Measurements from ENCODE around the gene ITPRID2. TPM values are rescaled to one million over a fixed set of nuclear protein-coding genes. Genes with fewer than 3 reads are reported as not detected.

The ITPRID2 gene
- total RNA-seq, 1 experiment from 2014 or later, result 1,605 TPM

- TF ChIP-seq REST (IDR thresholded peaks at IDR 0.05; ENCODE audit: low read depth) (no peak), EZH2 (IDR thresholded peaks at IDR 0.05) (no peak), YY1 (IDR thresholded peaks at IDR 0.05; ENCODE audit: extremely low read depth, insufficient replicate concordance, low read depth, low read length) (no peak), ZBTB33 (IDR thresholded peaks at IDR 0.05; ENCODE audit: extremely low read depth, insufficient replicate concordance, low read length) (no peak)
Observed at GRCh38 chr2:181947273-181947672, 55.7 kb downstream of the ITPRID2 start (continued).

DNA sequence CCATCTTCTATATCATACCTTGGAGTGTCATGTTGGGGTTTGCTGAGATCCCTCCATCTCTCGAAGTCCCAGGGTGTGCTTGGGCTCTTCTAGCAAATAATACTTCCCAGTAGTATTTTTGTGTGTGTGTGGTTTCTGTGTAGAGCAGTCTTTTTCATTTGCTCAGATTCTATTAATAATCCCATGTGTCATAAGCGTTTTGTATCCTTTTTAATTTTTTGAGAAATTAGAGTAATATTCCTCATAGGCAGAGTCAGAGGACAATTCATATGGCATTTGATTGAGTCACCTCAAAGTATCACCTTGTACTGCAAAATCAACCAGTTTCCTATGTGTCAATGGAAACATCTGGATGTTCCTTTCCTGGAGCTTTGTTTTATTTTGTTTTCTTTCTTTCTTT, 56.7 kb downstream of the ITPRID2 start:
- ChIA-PET POLR2A (interaction anchor here (0.7 to 2.3 kb wide), 2 partner anchors 11 to 49 kb away, joined by 5 to 14 read pairs; no protein-coding TSS in a partner anchor), CTCF (interaction anchor here (1.9 kb wide), 1 partner anchor 10 kb away, joined by 4 read pairs; no protein-coding TSS in a partner anchor)
- no peak overlapping the region for H2AFZ ChIP-seq (ENCODE audit: low read depth, low read length, poor library complexity, severe bottlenecking)

More for the DNA sequence above, 56.7 kb downstream of the ITPRID2 start:
- no peak for ATAC-seq
- TF ChIP-seq YY1 (IDR thresholded peaks at IDR 0.05; ENCODE audit: extremely low read depth, insufficient replicate concordance, low read depth, low read length), result no peak
- TF ChIP-seq ZFX (IDR thresholded peaks at IDR 0.05), result no peak
- peak; percentile 26; the same call in 1 of the 2 replicates for TF ChIP-seq FOSL1 (IDR thresholded peaks at IDR 0.05; ENCODE audit: low read depth)
- TF ChIP-seq EZH2phosphoT487 (IDR thresholded peaks at IDR 0.05; ENCODE audit: borderline replicate concordance), result no peak
- TF ChIP-seq, protein P1, sequence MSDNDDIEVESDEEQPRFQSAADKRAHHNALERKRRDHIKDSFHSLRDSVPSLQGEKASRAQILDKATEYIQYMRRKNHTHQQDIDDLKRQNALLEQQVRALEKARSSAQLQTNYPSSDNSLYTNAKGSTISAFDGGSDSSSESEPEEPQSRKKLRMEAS (IDR thresholded peaks at IDR 0.05), result peak; percentile 28; the same call in 1 of the 2 replicates
- no peak for TF ChIP-seq ELF1 (IDR thresholded peaks at IDR 0.05; ENCODE audit: borderline replicate concordance, low read depth)
- TF ChIP-seq SP1 (IDR thresholded peaks at IDR 0.05; ENCODE audit: low read depth), result no peak
- peak; percentile 26; the same call in 1 of the 2 replicates for TF ChIP-seq JUND (IDR thresholded peaks at IDR 0.05)
- no peak for TF ChIP-seq SIN3A (IDR thresholded peaks at IDR 0.05; ENCODE audit: low read depth)
- TF ChIP-seq CEBPB (IDR thresholded peaks at IDR 0.05; ENCODE audit: low read depth), result 0 out of 2 replicates have a peak, but pooled peaks have one; percentile 20
- RAD21 ChIA-PET (ENCODE audit: low non-redundant PET in 1 of 2, low total read pairs in 2 of 2, uncharacterized antibody in 2 of 2, unreplicated experiment in 2 of 2), result no interaction called here
- Histone ChIP-seq H3K79me2 (ENCODE audit: insufficient read depth, low read length) (no peaks in the 10 kb centered on the region), H3K9ac (ENCODE audit: low read length) (peak overlapping the region; percentile 49), H4K20me1 (ENCODE audit: insufficient read depth) (no peaks in the 10 kb centered on the region), H3K9me2 (ENCODE audit: insufficient read depth) (no peaks in the 10 kb centered on the region), H3K27ac (ENCODE audit: low read depth, low read length) (peak overlapping the region; percentile 87), H3K27me3 (ENCODE audit: insufficient read depth, low read length) (no peaks in the 10 kb centered on the region), H3K9me3 (ENCODE audit: control insufficient read depth in 1 of 2, insufficient read depth in 1 of 2, low read depth in 1 of 2, low read length in 2 of 2) (no peaks in the 10 kb centered on the region), H3K4me1 (ENCODE audit: control insufficient read depth in 1 of 2, insufficient read depth in 2 of 2, low read length in 2 of 2) (peaks cover 76 to 96% of the 10 kb centered on the region in 2 experiments), H3K4me3 (replicated peaks in 1 of 2; ENCODE audit: low read depth in 1 of 2, low read length in 2 of 2) (no peak overlapping the region), H3K4me2 (ENCODE audit: low read length) (peak overlapping the region; percentile 72), H3K36me3 (ENCODE audit: control insufficient read depth in 1 of 2, insufficient read depth in 2 of 2, low read length in 2 of 2) (no peaks in the 10 kb centered on the region)
- intact Hi-C loops (cut with micrococcal nuclease), result no loop called here
- BruUV-seq (replicated peaks), result no TSS peak
- DNase-seq (ENCODE audit: low read depth, low spot score), result no peak
